ENCODE results near the gene ATG13.
"Not testable (repeated sequence)": the region's sequence is repeated elsewhere in the genome, so short reads cannot be mapped to it uniquely, and the experiment has no call there.

The ATG13 gene

DNA sequence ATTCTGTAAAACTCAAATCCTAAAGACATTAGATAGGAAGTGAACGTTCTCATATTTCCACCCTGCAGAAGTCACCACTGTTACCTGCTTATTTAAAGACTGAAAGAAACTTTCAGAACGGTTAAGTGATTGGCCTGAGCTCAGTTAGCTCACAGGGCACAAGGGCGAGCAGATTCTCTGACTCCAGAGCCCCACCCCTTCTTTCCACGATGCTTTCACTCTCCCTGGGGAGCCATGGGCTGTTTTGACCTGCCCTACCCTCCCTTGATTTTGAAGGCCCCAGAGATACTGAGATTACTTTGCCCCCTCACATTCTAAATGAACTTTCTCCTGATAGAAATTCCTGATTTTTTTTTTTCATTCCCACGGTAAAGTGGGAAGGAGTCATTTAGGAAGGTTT, 49.2 kb downstream of the ATG13 start:
- no peak overlapping the region for H3K4me3 ChIP-seq (replicated peaks; ENCODE audit: low read depth, low read length)
- no peak for DNase-seq (ENCODE audit: extremely low read depth, low read depth)
- TF ChIP-seq, protein P1, sequence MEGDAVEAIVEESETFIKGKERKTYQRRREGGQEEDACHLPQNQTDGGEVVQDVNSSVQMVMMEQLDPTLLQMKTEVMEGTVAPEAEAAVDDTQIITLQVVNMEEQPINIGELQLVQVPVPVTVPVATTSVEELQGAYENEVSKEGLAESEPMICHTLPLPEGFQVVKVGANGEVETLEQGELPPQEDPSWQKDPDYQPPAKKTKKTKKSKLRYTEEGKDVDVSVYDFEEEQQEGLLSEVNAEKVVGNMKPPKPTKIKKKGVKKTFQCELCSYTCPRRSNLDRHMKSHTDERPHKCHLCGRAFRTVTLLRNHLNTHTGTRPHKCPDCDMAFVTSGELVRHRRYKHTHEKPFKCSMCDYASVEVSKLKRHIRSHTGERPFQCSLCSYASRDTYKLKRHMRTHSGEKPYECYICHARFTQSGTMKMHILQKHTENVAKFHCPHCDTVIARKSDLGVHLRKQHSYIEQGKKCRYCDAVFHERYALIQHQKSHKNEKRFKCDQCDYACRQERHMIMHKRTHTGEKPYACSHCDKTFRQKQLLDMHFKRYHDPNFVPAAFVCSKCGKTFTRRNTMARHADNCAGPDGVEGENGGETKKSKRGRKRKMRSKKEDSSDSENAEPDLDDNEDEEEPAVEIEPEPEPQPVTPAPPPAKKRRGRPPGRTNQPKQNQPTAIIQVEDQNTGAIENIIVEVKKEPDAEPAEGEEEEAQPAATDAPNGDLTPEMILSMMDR (IDR thresholded peaks at IDR 0.05; ENCODE audit: low read depth, low read length, missing control alignments): no peak

DNA sequence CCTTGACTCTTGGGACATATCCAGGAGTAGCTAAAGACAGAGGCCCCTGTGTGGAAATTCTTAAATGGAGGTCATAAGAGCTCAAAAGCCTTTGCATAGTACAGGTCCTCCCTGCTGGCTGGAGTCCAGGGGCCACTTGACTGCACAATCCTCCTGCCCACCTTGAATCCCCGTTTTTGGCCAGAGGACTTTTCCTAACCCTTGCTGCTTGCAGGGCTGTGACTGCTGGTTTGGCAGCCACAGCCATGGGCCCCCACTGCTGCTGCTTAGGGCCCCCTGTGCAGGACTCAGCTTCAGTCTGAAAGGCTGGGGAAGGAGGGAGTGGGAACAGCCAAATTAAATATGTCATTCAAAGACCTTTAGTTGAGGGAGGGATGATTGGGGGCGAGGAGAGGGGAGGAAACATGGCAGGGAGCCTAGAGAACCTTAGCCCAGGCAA, 49.7 kb downstream of the ATG13 start:
- TF ChIP-seq, protein P1 (IDR thresholded peaks at IDR 0.05; ENCODE audit: low read depth, low read length, missing control alignments): no peak
- no peak overlapping the region for H3K4me3 ChIP-seq (replicated peaks; ENCODE audit: low read depth, low read length)
- no peak for DNase-seq (ENCODE audit: extremely low read depth, low read depth)

DNA sequence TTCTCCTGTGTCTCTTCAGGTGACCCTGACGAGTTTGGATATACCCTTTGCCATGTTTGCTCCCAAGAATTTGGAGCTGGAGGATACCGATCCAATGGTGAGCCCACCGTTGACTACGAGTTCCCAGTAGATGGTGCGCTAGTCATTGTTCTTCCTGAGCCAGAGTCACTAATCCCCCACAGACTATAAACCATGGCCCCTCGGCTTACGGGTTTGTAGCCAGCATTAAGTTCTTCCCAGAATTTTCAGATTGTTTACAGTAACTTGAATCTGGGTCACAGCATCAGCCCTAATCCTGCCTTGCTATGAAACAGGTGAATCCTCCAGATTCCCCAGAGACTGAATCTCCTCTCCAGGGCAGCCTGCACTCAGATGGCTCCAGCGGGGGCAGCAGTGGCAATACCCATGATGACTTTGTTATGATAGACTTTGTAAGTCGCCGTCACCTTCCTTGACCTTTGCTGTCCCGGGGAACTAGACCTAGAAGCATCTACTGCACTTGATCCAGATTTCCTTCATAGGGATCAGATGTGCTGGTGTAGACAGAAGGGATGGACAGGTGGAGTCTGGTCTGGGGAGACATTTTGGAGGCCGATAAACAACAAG, 51.2 kb downstream of the ATG13 start:
- no peak for DNase-seq (ENCODE audit: extremely low read depth, low read depth)
- TF ChIP-seq, protein P1 (IDR thresholded peaks at IDR 0.05; ENCODE audit: low read depth, low read length, missing control alignments): no peak
- no peak overlapping the region for H3K4me3 ChIP-seq (replicated peaks; ENCODE audit: low read depth, low read length)

DNA sequence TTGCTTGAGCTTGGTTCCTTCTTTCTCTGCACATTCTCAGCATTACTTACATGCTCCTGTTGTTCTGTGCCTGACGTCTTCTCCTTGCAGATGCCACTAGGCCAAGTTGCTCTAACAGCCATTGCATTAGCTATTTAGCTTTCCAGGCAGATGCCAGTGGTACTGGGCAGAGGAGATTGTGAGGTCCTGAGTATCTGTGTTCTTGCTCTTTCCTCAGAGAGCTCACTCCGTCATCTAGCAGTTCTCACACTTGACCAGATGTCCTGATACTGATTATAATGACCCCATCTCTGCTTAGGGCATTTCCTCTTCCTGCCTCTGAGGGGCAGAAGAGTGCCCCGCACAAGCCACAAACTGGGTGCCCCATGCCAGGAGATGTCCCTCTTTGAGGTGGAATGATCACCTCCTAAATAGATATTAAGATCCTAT, 52.4 kb downstream of the ATG13 start:
- TF ChIP-seq, protein P1 (IDR thresholded peaks at IDR 0.05; ENCODE audit: low read depth, low read length, missing control alignments): peak; percentile 15
- no peak overlapping the region for H3K4me3 ChIP-seq (replicated peaks; ENCODE audit: low read depth, low read length)
- DNase-seq (ENCODE audit: extremely low read depth, low read depth): no peak

DNA sequence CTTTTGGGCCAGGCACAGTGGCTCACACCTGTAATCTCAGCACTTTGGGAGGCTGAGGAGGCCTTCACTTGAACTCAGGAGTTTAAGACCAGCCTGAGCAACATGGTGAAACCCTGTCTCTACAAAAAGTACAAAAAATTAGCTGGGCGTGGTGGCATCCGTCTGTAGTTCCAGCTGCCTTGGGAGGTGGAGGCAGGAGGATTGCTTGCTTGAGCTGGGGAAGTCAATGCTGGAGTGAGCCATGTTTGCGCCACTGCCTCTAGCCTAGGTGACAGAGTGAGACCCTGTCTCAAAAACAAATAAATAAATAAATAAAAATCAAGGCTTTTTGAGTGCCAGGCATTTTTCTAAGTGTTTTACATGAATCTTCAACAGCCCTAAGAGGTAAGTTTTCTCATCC, 53.2 kb downstream of the ATG13 start:
- H3K4me3 ChIP-seq (replicated peaks; ENCODE audit: low read depth, low read length); DNase-seq (ENCODE audit: extremely low read depth, low read depth): not testable (repeated sequence)

DNA sequence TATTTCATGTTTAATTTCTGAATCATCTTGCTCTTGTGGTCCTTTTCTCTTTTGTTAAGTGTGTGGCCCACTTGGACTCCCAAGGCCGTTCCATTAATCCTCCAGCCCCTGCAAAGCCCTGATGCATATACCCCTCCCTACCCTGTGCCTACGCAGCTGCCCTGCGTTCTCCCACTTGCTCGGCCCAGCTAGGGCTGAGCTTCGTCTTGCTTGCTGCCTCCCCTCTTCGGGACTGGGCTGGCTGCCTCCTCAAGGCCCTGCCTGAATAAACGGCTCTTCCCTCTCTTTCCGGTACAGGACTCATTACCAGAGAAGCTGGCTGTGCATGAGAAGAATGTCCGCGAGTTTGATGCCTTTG, 54.6 kb downstream of the ATG13 start:
- TF ChIP-seq, protein P1 (IDR thresholded peaks at IDR 0.05; ENCODE audit: low read depth, low read length, missing control alignments): no peak
- no peak for DNase-seq (ENCODE audit: extremely low read depth, low read depth)
- no peak overlapping the region for H3K4me3 ChIP-seq (replicated peaks; ENCODE audit: low read depth, low read length)

DNA sequence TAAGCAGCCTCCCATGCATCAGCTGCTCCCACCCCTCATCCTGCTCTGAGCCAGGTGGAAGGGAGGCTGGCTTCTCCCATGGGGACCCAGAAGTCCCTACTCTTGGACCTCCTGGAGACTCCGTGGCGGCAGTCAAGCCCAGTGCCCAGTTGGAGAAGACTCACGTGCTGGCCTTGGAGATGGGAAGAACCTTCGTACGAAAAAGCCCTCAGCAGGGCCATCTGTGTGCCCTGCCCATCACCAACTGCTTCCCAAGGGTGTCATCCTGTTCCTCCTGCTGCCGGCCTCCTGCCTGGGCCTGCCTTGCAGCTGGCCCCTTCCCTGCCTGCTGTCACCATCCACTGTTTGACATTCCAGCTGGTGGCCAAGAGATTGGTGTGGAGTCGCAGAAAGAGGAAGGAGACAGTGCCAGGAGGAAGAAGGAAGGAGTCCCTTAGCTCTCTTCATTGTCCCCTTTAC, 55.1 kb downstream of the ATG13 start:
- no peak overlapping the region for H3K4me3 ChIP-seq (replicated peaks; ENCODE audit: low read depth, low read length)
- no peak for DNase-seq (ENCODE audit: extremely low read depth, low read depth)
- TF ChIP-seq, protein P1 (IDR thresholded peaks at IDR 0.05; ENCODE audit: low read depth, low read length, missing control alignments): no peak

Data from HFF-Myc (cell line).